Activated T-helper 1 cell treated with Interleukin-2 at 50 U/mL for 16 hours (primary cell): ENCODE results near the gene SPA17.

Experiments
- DNase-seq: peaks from one replicate; pipeline ENCODE4 v3.0.0-alpha.2; 2020; ENCODE audit warnings: low read depth

SPA17 gene

GRCh38 chr11:124662106-124662505 lies 11.6 kb upstream of the SPA17 start:
- no peak for DNase-seq

DNA sequence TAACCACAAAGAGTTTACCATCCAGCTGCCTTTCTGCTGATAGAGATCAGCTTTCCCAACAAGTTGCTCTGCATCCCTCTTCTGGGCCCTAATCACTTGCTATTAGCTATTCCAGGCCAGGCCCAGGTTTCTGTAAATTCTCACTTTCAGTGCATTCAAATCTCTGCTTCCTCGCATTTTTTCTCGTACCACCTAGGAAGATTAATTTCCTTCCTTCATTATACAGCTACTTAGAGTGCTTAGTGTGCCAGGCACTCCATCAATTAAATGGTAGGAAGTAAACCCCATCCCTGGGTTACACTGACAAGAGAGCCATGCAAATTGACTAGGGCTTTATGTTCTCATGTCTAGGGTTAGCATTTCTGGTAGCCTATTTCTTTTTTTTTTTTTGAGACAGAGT lies 9.8 kb upstream of the SPA17 start:
- DNase-seq = no peak

DNA sequence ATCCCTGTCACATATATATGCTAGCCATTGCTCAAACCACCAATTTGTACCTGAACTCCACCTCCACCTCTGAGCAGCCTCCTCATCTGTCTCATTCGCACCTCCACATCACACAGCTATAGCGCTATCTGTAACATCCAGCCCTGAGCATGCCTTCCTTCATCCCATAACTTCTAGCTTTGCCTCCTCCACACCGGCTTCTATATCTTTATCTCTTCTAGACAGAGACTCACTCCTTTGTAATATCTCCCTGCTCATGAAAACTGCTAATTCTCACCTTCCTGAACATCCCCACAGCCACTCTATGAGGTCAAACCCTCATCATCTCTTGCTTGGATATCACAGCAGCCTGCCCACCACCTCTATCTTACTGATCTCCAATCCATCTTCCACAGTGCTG lies 6.1 kb upstream of the SPA17 start:
- no peak for DNase-seq

GRCh38 chr11:124669193-124669592 lies 4.5 kb upstream of the SPA17 start:
- DNase-seq = no peak

GRCh38 chr11:124670732-124671131 lies 3.0 kb upstream of the SPA17 start:
- DNase-seq = no peak

DNA sequence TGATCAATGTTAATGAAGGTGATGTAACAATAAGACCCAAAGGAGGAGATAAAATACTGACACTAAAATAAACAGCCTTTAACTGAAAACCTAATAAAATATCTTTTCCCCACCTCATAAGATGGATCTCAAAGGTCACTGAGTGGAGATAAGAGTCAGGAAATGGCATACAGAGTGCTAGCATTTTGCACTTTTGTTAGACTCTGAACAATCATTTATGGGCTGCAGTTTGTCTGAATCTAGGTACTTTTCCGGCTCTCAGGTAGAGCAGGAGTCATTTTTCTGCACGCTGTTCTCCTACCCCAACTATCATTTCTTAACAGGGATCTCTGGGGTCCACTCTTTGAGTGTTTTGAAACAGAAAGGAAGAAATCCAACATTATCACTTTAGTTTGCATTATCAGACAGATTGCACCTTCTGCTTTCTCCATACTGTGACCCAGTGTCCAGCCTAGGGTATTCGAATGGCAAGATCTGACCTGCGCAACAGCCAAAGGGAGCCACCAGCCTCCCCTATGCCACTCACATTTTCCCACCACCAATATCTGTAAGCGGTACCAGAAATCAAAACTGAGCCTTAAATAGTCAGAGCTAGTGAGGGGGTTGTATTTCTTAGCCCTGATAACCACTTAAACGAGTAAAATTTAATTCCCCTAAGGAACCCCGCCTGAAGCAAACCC lies 1.0 kb upstream of the SPA17 start:
- no peak for DNase-seq

DNA sequence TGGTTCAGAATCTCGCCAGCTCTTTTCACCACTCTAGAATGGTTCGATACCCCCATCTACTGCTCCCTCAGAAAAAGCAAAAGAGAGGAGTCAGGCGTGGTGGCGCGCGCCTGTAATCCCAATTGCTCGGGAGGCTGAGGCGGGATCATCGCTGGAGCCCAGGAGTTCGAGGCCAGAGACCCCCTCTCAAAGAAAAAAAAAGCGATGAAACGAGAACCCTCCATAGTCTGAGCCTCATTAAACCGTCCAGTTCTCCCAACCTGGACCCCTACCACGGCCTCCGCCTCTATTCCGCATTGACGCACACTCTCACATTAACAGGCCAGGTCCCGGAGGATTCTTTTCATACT lies 439 bp downstream of the SPA17 start:
- no peak for DNase-seq

DNA sequence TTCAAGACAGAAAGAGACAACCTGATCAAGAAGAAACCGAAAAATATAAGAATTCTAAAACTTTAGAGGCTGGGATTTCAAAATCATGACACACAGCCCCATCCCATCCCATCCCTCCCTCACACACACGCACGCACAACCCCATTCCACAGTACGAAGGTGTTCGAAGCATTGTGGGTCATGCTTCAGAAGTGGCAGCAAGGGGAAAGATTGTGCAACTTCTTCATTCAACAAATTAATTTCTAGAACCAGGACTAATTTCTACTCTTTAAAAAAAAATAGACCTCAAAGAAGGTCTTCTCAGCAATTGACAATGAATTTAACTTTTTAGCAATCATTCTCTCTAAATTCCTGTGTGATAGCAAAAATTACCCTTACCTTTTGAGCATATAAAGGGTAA lies 867 bp downstream of the SPA17 start:
- DNase-seq = no peak

DNA sequence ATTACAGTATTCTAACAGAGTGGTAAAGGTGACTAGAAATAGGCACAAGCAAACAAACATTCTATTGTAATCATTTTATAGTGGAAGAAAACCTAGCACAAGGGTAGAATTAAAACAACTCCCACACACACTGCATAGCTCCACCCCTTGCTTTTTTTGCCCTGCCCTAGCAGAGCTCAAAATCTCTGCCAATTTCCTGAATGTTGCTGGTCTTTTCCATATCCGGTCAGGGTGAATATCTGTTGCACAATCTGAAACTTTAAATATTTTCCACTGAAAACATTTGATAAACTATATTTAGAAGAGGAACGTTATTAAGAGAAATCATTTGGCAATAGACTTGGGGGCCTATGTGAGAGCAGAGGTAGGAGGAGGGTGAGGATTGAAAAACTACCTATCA lies 2.7 kb downstream of the SPA17 start:
- no peak for DNase-seq

- no peak for DNase-seq
Measured at GRCh38 chr11:124678416-124678815, 4.7 kb downstream of the SPA17 start.

- DNase-seq = no peak
Measured at GRCh38 chr11:124681421-124681820, 7.7 kb downstream of the SPA17 start.

DNA sequence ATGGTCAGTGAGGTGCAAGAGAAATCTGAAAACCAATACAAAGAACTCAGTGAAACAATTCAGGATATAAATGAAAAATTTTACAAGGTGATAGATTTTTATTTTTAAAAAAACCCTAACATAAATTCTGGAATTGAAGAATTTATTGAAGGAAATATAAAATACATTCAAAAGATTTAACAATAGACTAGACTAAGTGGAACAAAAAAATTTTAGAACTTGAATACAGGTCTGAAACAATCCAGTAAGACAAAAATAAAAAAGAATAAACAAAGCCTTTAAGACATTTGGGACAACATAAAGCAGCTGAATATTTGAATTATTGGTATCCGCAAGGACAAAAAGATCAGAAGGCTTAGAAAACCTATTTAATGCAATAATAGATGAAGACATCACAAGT lies 8.7 kb downstream of the SPA17 start:
- DNase-seq = no peak

DNA sequence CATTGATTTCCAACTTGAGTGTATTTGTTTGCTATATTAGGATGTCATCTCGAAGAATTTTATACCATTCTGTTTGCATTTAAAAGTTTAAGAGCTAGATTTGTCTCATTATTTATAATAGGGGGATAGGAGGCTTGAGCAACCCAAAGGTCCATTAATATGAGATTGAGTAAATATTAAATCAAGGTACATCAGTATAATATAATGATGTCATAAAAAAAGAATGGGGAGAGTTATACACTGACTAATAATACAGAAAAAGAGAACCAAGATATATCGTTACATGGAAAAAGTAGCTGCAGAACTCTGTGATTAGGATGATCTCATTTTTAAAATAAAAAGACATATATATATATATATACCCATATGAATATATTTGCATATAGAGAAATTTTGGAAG lies 19.4 kb downstream of the SPA17 start:
- no peak for DNase-seq

DNA sequence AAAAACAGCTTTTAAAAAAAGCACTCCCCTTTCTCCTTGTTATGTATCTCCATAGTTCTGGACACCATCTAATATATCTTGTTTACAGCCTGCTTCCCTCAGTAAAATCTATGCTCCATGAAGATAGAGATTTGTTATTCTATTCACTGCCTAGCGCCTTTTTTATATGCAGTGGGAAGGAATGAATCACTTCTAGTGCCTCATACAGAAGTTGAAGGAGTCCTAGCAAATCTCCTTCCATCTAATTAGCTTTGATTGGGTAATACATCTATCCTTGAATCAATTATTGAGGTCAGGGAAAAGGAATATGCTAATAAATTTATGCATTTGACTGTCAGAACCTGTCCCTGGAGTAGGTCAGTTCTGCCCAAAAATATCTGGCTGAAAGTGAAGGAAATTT lies 25.8 kb downstream of the SPA17 start:
- no peak for DNase-seq

DNA sequence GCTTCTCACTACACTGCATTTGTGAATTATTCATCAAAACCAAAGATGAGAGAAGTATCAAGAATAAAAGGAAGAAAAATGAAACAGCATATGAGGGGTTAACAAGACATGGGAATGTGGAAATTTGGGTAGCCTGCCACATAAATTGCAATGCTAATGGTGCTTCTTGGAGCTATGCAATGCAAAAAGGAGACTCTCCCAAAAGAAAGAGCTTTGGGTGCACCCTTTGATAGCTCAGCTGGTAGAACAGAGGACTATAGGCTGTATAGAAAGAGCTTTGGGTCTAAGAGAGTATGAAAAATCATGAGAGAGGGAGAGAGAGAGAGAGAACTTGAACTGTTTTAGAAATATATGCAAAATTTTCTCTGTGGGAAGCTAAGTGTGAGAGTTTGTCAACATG lies 26.3 kb downstream of the SPA17 start:
- DNase-seq = no peak

GRCh38 chr11:124707829-124708228 lies 34.1 kb downstream of the SPA17 start:
- DNase-seq = no peak

DNA sequence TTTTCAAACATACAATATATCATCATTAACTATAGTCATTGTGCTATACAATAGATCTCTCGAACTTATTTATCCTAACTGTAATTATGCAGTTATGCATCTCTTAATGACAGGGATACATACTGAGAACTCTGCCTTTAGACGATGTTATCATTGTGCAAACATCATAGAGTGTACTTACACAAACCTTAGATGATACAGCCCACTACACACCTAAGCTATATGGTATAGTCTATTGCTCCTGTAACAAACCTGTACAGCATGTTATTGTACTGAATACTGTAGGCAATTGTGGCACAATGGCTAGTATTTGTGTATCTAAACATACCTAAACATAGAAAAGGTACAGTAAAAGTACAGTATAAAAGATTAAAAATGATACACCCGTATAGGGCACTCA lies 38.7 kb downstream of the SPA17 start:
- no peak for DNase-seq

DNA sequence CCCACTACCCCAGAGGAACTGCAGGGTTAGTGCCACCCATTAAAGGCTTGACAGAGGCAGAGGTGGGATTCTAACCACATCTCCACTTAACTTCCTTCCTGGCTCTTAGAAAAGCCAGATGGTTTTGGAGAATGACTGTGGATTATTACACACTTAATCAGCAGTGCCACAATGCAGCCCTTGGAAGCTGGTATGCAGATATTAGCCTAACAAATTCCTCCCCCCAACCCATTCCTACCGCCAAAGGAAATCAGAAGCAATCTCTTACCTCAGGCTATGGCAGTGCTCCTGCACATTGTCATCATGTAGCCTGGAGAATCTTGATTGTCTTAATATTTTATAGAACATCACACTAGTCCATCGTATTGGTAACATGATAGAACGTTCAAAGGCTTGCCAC lies 42.9 kb downstream of the SPA17 start:
- DNase-seq = no peak

DNA sequence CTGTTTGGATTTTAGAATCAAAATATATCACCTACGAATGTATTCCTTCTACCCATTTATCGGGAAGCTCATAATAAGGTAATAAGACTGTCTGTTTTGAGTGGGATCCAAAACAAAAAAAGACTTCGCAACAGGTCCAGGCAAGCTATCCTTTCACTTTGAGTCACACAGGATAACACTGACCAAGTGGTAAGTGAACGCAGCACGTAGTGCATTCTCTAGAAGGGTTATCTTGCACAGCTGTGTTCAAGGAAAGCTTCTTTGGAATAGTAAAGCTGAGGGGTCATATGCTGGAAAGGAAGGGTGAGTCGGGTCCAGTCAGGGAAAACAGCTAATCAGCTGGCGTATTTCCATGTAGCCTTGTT lies 43.7 kb downstream of the SPA17 start:
- no peak for DNase-seq

- DNase-seq = no peak
Measured at GRCh38 chr11:124717786-124718651, 44.3 kb downstream of the SPA17 start.

- DNase-seq = no peak
Measured at GRCh38 chr11:124718801-124719200, 45.1 kb downstream of the SPA17 start.

DNA sequence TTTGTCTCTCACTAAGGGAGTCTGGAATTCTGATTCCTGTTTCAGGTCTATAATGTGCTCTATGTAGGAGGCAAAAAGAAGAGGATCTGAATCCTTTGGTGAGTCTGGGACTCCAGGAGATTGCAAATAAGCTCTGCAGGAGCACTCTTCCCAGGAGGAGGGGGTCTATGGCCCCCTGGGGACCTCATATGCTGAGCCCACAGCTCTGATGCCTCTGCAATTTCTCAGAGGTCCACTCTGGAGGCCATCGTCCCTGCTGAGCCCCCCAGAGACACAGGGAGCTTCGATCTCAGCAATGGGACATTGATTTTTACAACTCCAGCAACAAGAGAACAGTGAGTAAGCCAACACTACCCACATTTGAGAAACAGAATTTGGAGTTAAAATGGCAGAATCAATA lies 45.8 kb downstream of the SPA17 start:
- DNase-seq = no peak

- DNase-seq = no peak
Measured at GRCh38 chr11:124722176-124722575, 48.5 kb downstream of the SPA17 start.
